GM21825 (cell line): ENCODE results near the gene SPR.
"Not testable (repeated sequence)": the region's sequence is repeated elsewhere in the genome, so short reads cannot be mapped to it uniquely, and the experiment has no call there.

Experiments used
- ATAC-seq: cut with Tn5 transposase; IDR thresholded peaks from one replicate; pipeline ENCODE4 v1.9.1; 2021; ENCODE audit warnings: mild to moderate bottlenecking, moderate library complexity; ENCODE audit not compliant: unreplicated experiment

The SPR gene

DNA sequence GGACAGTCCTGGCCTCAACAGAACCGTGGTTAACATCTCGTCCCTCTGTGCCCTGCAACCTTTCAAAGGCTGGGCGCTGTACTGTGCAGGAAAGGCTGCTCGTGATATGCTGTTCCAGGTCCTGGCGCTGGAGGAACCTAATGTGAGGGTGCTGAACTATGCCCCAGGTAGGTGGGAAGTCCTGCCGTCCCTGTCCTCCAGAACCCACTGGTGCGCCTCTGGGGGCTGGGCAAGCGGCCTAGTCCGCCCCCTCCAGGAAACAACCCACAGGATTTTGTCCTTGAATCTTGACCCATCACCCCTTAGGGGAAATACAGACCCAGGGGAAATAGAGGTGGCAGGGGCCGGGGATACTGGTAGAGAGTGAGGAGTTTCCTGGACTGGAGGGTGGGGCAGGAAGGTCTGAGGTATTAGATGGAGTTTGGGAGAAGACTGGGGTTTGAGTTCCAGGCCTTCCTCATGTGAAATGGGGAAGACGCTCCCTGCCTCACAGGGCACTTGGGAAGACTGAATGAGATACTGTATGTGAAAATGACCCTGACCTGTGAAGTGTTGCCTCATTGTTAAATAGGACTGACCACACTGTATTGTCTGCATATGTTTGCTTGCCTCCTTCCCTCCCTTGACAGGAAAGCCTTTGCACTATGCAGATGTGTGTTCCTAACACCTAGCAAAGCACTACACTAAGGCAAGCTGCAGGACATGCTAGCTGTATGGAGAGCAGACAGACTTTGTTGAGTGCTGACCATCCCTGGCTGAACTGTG is 1.4 kb downstream of the SPR start:
- ATAC-seq = no peak

DNA sequence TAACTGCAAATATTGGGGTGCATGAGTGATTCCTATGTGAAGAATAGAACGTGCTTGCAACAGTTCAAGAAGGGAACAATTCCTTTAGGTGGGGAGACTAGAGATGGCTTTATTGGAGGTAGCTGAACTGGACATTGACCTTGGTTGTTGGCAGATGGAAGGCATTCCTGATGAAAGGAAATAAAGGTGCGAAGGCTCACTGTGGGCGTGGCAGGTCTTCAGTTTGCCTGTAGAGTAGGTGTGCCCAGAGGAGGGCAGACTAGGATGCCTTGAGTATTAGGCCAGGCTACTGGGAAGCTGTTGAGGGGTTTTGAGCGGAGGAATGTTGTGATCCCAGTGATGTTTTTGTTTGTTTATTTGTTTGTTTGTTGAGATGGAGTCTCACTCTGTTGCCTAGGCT is 2.8 kb downstream of the SPR start:
- ATAC-seq = no peak

DNA sequence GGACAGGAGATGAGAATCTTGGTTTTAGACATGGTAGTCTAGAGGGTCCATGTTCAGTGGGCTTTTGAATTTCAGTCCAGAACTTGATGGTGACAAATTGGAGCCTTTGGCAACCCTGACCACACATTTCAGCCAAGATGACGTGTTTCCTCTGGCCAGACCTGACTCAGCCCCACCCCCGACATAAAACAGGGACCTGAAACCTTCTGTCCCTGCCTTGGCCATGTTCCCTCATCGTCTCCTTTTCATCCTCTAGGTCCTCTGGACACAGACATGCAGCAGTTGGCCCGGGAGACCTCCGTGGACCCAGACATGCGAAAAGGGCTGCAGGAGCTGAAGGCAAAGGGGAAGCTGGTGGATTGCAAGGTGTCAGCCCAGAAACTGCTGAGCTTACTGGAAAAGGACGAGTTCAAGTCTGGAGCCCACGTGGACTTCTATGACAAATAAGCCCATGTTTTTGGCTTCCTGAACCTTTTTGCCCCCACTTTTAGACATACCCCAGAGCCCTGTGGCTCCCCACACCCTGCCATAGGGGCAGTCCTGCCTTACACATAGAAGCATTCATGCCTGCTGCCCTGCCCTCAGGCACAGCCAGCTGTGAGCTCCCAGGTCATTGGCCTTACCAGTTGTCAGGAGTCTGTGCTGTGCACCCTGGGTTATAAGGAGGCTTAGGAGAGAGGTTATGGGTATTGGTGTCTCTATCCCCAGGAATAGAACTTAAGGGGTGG is 4.0 kb downstream of the SPR start:
- no peak for ATAC-seq

DNA sequence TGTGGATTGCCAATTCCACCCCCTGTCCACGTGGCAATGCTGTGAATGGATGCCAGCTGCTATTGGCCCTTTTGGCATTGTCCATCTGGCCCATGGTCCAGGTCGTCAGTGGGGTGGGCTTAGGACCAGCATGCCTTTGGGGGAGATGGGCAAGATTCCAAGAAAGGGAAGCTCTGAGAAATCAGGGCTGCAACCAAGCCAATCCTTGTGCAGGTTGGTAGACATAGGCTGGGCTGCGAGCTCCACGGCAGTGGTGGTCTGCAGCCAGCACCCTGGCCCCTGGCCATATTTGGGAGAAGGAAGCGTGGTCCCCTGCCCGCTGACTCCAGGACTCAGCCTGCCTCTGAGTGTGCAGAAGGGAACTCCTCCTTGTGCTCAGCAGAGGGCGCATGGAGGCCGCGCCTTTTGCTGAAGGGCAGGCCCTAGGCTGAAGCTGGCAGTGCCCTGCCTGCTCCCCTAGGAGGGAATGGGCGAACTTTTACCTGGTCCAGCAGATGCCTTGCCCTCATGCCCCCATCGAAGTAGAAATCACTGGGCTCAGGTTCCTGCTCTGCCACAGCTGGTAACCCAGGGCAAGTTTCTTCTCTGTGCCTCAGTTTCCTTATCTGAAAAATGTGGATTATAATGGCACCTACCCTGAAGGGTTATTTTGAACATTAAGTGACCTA is 5.4 kb downstream of the SPR start:
- ATAC-seq = peak; percentile 61

DNA sequence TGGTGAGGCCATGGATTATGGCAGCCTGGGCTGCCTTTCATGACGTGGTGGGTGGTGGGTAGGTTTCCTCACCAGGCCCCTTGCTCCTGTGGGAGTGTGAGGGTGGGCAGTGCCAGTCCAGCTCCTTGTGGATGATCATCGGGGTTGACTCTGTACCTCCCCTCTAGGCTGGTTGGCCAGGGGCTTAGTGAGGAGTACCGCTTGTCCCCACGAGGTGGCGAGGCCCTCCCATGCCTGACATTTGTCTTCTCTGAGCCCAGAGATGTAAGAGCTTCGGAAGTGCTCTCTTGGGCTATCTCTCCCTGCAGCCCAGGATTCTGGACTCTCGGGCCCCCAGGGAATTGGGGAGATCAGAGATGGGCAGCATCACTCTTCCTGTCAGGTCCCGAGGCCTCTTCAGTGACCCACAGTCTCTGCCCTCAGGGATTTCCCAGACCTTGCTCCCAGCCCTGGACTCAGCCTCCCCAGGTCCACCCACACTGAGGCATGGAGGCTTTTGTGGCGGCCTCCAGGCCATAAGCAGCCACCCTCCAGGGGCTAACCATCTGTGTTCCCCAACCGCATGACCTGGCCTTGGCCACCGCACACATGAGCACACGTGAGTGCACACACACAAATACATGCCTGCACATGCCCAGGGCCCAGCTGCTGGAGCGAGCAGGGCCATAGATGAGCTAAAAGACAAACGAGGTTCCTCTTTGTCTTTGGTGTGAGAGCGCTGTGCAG is 6.5 kb downstream of the SPR start:
- ATAC-seq = peak; percentile 61

DNA sequence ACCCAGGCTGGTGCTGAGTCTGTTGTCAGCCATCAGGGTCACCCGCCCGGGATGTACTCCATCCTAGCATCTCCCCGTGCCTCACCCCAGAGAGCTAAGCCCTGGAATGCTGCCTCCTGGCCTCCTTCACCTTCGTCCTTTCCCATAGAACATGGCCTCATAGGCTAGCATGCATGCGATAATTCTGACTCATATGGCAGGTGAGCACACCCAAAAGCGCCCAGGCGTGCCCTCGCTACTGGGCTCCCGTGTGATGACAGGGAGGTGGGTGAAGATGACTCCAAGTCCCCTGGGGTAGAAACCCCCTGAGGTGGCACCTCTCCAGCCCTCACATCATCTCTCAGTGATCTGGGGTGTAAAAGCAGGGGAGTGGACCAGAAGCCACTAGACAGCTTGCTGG is 7.3 kb downstream of the SPR start:
- no peak for ATAC-seq

DNA sequence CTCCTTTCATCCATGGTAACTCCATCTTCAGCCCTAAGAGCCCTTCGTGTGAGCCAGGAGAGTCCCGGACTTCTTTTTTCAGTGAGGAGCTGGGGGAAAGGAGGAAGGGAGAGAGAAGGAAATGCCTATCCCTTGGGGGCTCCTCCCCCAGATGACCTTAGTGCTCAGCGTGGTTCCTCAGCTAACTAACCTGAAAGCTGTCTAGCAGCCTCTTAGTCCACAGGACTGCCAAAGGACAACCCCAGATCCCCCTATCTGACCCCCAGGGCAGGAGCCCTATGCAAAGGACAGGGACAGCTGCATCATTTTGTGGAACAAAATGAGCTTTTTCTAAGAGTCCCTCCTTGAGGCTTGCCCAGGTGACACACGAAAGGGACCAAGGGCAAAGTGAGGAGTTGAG is 7.9 kb downstream of the SPR start:
- no peak for ATAC-seq

DNA sequence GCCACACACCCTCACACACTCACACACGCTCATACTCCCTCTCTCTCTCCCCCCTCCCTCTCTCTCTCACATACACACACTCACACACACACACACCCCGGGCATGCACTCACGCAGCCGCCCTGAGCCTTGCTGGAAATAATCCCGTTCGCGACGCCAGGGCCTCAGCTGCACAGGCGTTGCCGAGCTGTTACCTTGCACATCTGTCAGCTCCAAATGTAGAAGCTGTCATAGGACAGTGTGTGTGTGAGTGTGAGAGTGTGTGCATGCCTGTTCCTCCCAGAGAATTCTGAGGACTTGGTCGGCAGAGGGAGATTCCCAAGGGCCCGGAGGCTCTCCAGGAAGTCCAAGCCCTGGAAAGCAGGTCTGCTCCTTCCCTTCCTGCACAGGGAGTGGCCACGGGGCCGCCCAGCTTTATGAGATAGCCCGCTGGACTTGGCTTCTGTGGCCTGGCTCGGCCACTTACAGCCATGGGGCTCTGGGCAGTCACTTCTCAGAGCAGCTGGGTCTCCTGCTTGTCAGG is 8.6 kb downstream of the SPR start:
- no peak for ATAC-seq

DNA sequence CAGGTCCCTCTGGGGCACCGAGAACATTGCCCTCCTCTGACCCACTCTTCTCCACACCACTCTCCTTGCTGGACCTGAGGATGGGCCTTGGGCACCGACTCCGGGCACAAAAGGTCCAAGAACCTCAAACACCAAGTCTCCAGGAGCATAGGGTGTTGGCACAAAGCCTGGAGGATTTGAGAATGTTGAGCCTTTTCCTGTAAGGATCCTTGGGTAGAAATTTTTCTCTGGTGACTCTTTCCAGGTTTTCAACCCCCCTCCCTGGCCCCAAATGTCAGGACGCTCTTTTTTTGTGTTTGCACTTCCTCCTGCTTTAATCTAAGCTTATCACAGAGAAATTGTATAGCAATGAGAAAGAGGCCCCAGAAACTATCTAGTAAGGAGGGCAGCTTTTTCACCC is 9.2 kb downstream of the SPR start:
- no peak for ATAC-seq

DNA sequence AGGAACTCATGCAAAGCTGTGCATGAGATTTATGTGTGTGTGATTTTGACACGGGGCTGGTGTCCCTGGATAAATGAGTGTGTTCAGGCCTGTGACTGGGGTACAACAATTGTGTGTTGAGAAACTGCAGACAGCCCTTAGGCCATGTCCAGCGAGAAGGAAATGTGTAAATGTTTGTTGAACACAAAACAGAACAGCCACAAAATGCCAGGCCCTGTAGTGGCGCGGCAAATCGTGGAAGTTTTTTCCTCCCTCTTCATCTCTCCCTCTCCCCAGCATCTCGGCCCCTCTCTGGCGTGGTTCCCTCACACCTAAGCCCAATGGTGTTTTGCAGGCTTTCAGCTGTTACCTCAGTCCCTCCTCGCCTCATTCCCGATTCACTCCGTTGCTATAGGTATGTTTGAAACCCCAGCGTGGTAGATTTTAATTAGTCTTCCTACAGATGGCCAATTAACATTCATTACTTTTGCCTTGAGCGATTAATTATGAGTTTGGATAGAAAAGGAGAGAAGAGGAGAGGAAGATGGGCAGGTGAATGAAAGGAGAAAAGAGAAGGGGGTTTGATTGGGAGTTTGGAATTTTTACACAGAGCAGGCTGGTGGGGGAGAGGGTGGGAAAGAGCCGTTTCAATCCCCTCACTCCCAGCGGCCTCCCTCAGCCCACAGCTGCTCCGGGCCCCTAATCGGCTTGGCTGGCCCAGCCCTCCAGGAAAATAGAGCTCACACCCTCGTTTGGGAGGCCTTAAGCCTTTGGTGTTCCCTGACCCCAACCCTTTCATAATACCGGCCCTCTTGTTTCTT is 10.8 kb downstream of the SPR start:
- no peak for ATAC-seq

DNA sequence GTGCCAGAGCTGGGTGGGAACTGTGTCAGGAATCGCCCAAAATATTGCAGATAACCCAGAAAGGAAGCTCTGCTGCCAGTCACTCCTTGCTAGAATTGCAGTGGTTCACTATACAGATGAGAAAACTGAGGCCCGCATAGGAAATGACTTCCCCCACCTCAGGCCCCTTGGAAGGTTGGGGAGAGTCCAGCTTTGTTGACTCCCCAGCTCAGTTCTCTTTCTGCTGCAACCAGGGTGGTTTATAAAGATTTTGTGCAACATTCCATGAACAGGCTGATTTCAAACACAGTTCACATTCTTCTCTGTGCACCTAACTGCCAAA is 11.3 kb downstream of the SPR start:
- no peak for ATAC-seq

DNA sequence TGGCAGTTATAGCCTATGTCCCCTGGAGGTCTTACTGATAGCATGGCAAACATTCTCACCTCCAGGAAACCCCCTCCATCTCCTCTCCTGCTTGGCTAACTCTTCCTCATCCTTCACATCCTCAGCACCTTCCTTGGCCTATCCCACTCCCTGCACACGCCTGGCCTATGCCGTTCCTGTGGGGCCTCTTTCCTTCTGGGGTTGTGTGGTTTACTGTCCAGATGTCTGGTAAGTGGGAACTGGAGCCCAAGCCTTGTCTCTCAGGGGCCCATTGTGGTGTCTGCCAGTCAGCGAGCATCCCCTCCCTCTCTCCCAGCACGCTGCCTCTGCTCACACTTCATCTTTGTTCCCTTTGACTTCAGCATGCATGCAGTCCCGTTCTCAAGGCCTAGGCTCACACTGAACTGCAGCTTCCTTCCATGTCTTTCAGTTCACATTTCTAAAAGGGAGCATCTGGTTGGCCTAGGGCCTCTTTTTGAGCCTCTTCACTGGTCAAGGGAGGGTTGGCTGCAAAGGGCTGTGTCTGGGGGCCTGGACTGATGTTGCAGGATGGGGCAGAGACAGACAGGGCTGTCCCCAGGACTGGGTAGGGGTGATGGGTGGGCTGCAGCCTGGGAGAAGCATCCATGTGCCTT is 13.1 kb downstream of the SPR start:
- ATAC-seq = no peak

DNA sequence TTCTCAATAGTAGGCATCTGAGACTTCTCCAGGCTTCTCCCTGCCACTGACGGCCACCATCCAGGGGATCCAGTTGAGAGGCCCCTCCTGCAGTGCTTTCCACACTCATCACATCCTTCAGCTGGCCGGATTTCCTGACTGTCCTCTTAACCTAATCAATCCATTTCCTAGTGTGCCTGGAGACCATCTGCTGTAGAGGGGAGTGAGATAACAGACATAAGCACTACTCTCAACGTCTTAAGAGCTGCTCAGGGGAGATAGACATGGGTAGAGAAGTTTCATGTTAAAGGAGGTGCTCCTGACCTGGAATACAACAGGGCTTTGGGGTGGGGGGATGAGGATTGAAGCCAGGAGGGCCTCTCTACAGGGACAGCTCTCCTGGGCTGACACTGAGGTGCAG is 14.2 kb downstream of the SPR start:
- ATAC-seq = no peak

DNA sequence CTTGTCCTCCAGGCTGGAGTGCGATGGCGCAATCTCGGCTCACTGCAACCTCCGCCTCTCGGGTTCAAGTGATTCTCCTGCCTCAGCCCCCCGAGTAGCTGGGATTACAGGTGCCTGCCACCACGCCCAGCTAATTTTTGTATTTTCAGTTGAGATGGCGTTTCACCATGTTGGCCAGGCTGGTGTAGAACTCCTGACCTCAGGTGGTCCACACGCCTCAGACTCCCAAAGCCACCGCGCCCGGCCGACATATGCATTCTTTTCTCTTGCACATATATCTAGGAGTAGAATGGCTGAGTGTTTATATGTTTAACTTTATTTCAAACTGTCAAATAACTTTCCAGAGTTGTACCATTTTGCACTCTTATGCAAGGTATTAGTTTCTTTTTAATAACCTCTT is 20.2 kb downstream of the SPR start:
- not testable (repeated sequence) for ATAC-seq

DNA sequence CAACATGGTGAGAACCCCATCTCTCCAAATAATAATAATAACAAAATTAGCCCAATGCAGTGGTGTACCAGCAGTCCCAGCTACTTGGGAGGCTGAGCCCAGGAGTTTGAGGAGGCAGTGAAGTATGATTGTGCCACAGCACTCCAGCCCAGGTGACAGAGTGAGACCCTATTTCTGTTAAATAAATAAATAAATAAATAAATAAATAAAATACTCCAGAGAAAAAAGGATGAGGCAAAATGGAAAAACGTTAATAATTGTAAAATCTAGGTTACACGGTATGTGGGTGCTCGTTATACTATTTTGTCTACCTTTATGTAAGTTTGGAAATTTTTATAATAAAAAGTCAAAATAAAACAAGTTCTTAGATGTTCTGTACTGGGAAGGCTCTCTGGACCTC is 21.5 kb downstream of the SPR start:
- ATAC-seq = no peak

DNA sequence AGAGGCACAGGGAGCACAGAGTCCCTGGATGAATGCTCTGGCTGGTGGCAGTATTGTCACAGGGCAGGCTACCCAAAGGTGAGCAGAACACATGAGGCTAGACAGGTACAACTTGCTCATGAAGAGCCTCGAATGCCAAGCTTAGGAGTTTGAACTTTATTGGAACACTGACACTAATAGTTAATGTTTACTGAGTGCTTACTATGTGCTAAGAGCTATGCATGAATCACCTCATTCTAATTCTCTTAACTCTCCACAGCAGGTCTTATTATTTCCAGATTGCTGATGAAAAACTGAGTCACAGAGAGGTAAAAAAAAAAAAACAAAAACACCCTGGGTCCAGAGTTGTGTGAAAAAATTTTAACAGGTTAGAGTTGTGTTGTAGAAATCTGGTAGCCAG is 24.0 kb downstream of the SPR start:
- ATAC-seq = no peak

DNA sequence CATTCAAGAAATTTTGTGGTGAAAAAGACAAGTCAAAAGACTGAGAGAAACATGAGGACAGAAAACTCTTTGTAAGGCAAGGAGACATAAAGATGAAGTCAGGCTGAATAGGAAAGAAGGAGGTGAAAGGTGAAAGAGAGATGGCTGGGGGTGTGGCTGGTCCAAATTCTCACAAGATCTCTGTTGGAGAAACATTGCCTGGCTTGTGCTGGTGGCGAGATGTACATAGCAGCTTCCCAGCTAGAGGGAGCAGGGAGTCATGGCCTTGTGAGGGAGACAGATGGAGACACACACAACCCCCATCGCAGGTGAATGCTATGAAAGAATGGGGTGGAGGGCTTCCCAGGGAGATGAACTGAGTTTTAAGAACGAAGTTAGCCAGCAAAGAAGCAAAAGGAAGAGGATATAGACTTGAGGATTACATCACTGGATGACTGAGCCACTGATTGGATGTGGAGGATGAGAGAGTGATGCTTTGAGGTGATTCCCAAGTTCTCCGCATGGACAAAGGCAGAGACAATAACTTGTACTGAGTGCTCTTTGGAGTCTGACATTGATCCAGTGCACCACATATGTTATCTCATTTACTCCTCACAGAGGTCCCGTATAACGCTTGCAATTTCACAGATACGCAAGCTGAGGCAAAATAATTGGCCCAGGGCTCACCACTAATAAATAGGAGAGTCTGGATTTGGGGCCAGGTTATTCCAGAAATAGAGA is 26.4 kb downstream of the SPR start:
- ATAC-seq = no peak

DNA sequence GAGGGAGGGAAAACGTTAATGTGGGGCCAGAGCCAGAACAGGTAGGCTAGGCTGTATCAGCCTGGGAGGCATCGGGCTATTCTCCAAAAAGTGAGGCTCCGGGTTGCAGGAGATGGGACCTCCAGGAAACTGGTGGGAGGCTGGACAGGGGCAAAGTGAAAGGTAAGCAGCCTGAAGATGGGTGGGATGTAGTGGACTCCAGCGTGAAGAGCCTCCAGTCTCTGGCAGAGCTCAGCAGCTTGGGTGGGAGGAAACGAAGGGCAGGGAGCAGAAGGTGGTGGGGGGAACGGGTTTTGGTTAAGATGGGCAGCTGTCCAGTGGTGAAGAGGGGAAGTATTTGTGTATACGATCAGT is 27.0 kb downstream of the SPR start:
- ATAC-seq = no peak

DNA sequence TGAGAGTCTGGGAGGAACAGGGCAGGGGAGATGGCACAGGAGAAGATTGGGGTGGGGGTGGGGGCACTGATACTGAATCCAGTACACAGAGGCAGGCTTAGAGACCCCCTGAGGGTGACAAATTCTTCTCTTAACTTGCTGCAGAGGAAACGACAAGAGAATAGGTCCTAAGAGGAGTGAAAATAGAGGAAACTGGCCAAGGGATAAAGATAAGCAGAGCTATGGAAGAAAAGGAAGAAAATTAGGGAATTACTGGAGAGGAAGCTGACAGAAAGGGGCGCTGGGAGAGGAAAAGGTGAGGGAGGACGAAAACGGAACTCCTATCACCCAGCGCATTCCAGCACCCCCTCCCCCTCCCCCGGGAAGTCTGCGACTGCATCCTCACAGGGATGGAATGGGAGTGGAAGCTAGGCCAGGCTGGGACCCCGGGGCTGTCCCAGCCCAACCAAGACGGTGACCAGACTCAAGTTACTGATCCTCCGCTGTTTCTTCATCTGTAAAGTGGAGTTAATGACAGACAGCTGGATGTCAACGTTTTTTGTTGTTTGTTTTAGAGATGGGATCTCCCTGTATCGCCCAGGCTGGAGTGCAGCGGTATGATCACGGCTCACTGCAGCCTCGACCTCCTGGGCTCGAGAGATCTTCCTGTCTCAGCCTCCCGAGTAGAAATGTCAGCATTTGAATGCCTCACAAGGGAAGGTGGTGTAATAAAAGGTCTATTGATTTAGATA is 27.5 kb downstream of the SPR start:
- ATAC-seq = no peak
